K562 (cell line): ENCODE results near the gene PLXNA3. TPM values are rescaled to one million over a fixed set of nuclear protein-coding genes. Genes with fewer than 3 reads are reported as not detected.

ENCODE experiments used
- DPF2 ChIP-seq: fragments of 450-650 bp; IDR thresholded peaks from 2 replicates; pipeline ENCODE4 v1.6.1; 2016
- KDM1A ChIP-seq, 2 experiments: fragments of 450-650 bp; IDR thresholded peaks; 2 replicates each; pipeline ENCODE4 v1.6.1; 2016; ENCODE audit warnings: mild to moderate bottlenecking in 2 of 2
- KDM5B ChIP-seq: fragments of 200-600 bp; sonication (generic); IDR thresholded peaks from 2 replicates; pipeline ENCODE4 v1.6.1; 2012; ENCODE audit warnings: low read depth, mild to moderate bottlenecking, moderate library complexity, low read length, control low read depth, inconsistent platforms; ENCODE audit not compliant: insufficient replicate concordance
- MYC ChIP-seq, 2 experiments: fragments of 250-450 bp in 1 of 2; sonication (Bioruptor Pico) in 1 of 2; IDR thresholded peaks; 2 replicates each; pipeline versions ENCODE4 v1.5.1 to v1.6.1; 2012 to 2021; ENCODE audit warnings: low read depth in 2 of 2, borderline replicate concordance in 1 of 2, improper control_type of control experiment in 1 of 2, low read length in 1 of 2, mild to moderate bottlenecking in 1 of 2, moderate library complexity in 1 of 2
- NFIX ChIP-seq: fragments of 250-450 bp; sonication (Bioruptor Pico); IDR thresholded peaks from 2 replicates; pipeline ENCODE4 v1.4.0; 2020; ENCODE audit warnings: low read depth, mild to moderate bottlenecking, moderate library complexity
- PRMT5 ChIP-seq: sonication (generic); formaldehyde crosslinking; IDR thresholded peaks from 2 replicates; pipeline ENCODE4 v1.5.0; 2020; ENCODE audit warnings: missing genetic modification reagents
- SAFB2 ChIP-seq: fragments of 200-400 bp; formaldehyde crosslinking; IDR thresholded peaks from 2 replicates; pipeline ENCODE4 v1.6.1; 2018; ENCODE audit warnings: borderline replicate concordance, low read length, low read depth, moderate library complexity; ENCODE audit not compliant: severe bottlenecking
- SIN3A ChIP-seq, 2 experiments: fragments of 150-350 bp in 1 of 2; IDR thresholded peaks; 2 replicates each; pipeline ENCODE4 v1.6.1; 2011 to 2016; ENCODE audit warnings: borderline replicate concordance in 2 of 2, low read depth in 2 of 2, low read length in 2 of 2, mild to moderate bottlenecking in 2 of 2, moderate library complexity in 2 of 2; ENCODE audit not compliant: control insufficient read depth in 1 of 2
- SREBF1 ChIP-seq: fragments of 150-350 bp; IDR thresholded peaks from 2 replicates; pipeline ENCODE4 v1.6.1; 2014; ENCODE audit warnings: antibody characterized with exemption, low read depth, low read length, borderline replicate concordance
- TSC22D4 ChIP-seq: fragments of 450-650 bp; IDR thresholded peaks from 2 replicates; pipeline ENCODE4 v1.6.1; 2016; ENCODE audit warnings: missing genetic modification characterization, missing biosample characterization, control low read depth
- ZBTB17 ChIP-seq: fragments of 450-650 bp; formaldehyde crosslinking; IDR thresholded peaks from 2 replicates; pipeline ENCODE4 v1.4.0; 2020; ENCODE audit warnings: mild to moderate bottlenecking
- ZNF41 ChIP-seq: fragments of 250-450 bp; sonication (Bioruptor Pico); conservative IDR thresholded peaks from 2 replicates; pipeline ENCODE4 v1.4.0; 2020; ENCODE audit warnings: mild to moderate bottlenecking
- ZNF696 ChIP-seq: fragments of 250-450 bp; sonication (Bioruptor Pico); conservative IDR thresholded peaks from 2 replicates; pipeline ENCODE4 v1.4.0; 2020; ENCODE audit warnings: mild to moderate bottlenecking, moderate library complexity
- polyA plus RNA-seq, 8 experiments: library from polyadenylated mRNA; depleted of rRNA in 4 of 8; stranded (reverse) in 5 of 8; unstranded in 3 of 8; fragments of >200 nt; fragmentation: Nextera tagmentation in 2 of 8; fragmentation: Illumina TruSeq in 1 of 8; extraction: Ambion mirVana in 2 of 8; extraction: Trizol in 1 of 8; gene quantifications; 2 replicates each; pipeline versions ENCODE4 v1.2.1 to v1.2.3, GENCODE V29; 2011 to 2014; ENCODE audit warnings: inconsistent platforms in 1 of 8, missing spikeins in 1 of 8
- total RNA-seq, 7 experiments: library from RNA; depleted of rRNA in 6 of 7; stranded (reverse); fragments of >200 nt in 6 of 7; fragmentation: Illumina TruSeq in 2 of 7; extraction: Trizol in 2 of 7; gene quantifications; 2 replicates each; pipeline versions ENCODE4 v1.2.1 to v1.2.3, GENCODE V29; 2011 to 2021; ENCODE audit warnings: low replicate concordance in 1 of 7
- TF ChIP-seq, protein P1 (sequence below): fragments of 200-800 bp; sonication (Bioruptor generic); IDR thresholded peaks from 2 replicates; pipeline ENCODE4 v1.6.1; 2017; ENCODE audit warnings: missing genetic modification characterization, missing compliant biosample characterization
- TF ChIP-seq, protein P2 (sequence below): fragments of 450-650 bp; IDR thresholded peaks from 2 replicates; pipeline ENCODE4 v1.6.1; 2016
- TF ChIP-seq, protein P3 (sequence below): sonication (generic); formaldehyde crosslinking; IDR thresholded peaks from 2 replicates; pipeline ENCODE4 v1.8.0; 2022; ENCODE audit warnings: missing genetic modification reagents, mild to moderate bottlenecking, borderline replicate concordance
- TF ChIP-seq, protein P4 (sequence below): IDR thresholded peaks from 2 replicates; pipeline ENCODE4 v1.6.1; 2011; ENCODE audit warnings: borderline replicate concordance, low read depth, mild to moderate bottlenecking, moderate library complexity, low read length; ENCODE audit not compliant: insufficient read depth, poor library complexity, severe bottlenecking

Gene PLXNA3
- total and polyA plus RNA-seq, 9 of the 15 experiments (the other 6 are each of a cell fraction or from before 2014, with no cell fraction given), result 0.32 to 47.8 (median 7.5) TPM

DNA sequence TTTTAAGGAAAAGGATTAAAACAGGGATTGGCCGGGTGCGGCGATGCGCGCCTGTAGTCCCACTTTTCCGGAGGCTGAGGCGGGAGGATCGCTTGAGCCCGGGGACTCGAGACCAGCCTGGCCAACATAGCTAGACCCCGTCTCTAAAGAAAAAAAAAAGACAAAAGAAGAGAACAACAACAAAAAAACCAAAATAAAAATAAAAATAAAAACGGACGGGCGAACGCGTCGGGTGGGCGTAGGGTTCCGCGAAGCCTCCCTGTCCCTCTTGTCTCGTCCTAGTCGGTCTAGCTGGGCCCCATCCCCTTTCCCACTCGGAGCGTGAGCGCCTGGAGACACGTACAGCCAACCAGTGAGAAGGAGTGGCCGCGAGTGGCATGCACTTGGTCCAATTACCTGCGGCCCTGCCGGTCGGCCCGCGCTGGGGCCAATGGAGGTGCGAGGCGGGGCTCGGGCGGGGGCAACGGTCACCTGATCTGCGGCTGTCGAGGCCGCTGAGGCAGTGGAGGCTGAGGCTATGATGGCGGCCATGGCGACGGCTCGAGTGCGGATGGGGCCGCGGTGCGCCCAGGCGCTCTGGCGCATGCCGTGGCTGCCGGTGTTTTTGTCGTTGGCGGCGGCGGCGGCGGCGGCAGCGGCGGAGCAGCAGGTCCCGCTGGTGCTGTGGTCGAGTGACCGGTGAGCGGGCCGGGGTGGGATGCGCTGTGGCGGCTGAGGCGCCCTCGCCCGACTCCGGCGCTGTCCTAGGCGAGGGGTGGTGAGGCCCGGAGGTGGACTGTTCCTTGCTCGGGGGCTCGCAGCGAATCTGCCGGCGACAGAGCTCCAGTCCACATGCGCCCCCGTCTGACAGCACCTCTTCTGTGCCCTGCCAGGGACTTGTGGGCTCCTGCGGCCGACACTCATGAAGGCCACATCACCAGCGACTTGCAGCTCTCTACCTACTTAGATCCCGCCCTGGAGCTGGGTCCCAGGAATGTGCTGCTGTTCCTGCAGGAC is 29.6 kb upstream of the PLXNA3 start, which contains the start of gene ATP6AP1 (continued):
- TF ChIP-seq, protein P1, sequence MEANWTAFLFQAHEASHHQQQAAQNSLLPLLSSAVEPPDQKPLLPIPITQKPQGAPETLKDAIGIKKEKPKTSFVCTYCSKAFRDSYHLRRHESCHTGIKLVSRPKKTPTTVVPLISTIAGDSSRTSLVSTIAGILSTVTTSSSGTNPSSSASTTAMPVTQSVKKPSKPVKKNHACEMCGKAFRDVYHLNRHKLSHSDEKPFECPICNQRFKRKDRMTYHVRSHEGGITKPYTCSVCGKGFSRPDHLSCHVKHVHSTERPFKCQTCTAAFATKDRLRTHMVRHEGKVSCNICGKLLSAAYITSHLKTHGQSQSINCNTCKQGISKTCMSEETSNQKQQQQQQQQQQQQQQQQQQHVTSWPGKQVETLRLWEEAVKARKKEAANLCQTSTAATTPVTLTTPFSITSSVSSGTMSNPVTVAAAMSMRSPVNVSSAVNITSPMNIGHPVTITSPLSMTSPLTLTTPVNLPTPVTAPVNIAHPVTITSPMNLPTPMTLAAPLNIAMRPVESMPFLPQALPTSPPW, result peak; percentile 90
- no peak for TF ChIP-seq ZNF41 (CRISPR knock-in tag)
- TF ChIP-seq PRMT5, result no peak
- peak; percentile 47; the same call in 1 of the 2 replicates for TF ChIP-seq MYC (IDR thresholded peaks at IDR 0.05; ENCODE audit: low read depth, low read length)
- TF ChIP-seq MYC (CRISPR knock-in tag; IDR thresholded peaks at IDR 0.05; ENCODE audit: borderline replicate concordance, low read depth), result no peak
- TF ChIP-seq, protein P2, sequence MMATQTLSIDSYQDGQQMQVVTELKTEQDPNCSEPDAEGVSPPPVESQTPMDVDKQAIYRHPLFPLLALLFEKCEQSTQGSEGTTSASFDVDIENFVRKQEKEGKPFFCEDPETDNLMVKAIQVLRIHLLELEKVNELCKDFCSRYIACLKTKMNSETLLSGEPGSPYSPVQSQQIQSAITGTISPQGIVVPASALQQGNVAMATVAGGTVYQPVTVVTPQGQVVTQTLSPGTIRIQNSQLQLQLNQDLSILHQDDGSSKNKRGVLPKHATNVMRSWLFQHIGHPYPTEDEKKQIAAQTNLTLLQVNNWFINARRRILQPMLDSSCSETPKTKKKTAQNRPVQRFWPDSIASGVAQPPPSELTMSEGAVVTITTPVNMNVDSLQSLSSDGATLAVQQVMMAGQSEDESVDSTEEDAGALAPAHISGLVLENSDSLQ, result peak; percentile 100
- TF ChIP-seq SIN3A (IDR thresholded peaks at IDR 0.05; ENCODE audit: borderline replicate concordance in 2 of 2, control insufficient read depth in 1 of 2, low read depth in 2 of 2, low read length in 2 of 2), result peak in 1 of 2 experiments; percentile 53; a peak in 2 of 4 replicates
- TF ChIP-seq, protein P3, sequence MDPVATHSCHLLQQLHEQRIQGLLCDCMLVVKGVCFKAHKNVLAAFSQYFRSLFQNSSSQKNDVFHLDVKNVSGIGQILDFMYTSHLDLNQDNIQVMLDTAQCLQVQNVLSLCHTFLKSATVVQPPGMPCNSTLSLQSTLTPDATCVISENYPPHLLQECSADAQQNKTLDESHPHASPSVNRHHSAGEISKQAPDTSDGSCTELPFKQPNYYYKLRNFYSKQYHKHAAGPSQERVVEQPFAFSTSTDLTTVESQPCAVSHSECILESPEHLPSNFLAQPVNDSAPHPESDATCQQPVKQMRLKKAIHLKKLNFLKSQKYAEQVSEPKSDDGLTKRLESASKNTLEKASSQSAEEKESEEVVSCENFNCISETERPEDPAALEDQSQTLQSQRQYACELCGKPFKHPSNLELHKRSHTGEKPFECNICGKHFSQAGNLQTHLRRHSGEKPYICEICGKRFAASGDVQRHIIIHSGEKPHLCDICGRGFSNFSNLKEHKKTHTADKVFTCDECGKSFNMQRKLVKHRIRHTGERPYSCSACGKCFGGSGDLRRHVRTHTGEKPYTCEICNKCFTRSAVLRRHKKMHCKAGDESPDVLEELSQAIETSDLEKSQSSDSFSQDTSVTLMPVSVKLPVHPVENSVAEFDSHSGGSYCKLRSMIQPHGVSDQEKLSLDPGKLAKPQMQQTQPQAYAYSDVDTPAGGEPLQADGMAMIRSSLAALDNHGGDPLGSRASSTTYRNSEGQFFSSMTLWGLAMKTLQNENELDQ (CRISPR knock-in tag), result no peak
- no peak for TF ChIP-seq TSC22D4 (tag)
- TF ChIP-seq KDM5B, result peak; percentile 64
- no peak for TF ChIP-seq SAFB2
- no peak for TF ChIP-seq ZNF696 (CRISPR knock-in tag)
- TF ChIP-seq, protein P4, sequence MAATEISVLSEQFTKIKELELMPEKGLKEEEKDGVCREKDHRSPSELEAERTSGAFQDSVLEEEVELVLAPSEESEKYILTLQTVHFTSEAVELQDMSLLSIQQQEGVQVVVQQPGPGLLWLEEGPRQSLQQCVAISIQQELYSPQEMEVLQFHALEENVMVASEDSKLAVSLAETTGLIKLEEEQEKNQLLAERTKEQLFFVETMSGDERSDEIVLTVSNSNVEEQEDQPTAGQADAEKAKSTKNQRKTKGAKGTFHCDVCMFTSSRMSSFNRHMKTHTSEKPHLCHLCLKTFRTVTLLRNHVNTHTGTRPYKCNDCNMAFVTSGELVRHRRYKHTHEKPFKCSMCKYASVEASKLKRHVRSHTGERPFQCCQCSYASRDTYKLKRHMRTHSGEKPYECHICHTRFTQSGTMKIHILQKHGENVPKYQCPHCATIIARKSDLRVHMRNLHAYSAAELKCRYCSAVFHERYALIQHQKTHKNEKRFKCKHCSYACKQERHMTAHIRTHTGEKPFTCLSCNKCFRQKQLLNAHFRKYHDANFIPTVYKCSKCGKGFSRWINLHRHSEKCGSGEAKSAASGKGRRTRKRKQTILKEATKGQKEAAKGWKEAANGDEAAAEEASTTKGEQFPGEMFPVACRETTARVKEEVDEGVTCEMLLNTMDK, result no peak
- TF ChIP-seq ZBTB17, result no peak
- TF ChIP-seq KDM1A (IDR thresholded peaks at IDR 0.05), result peak; percentile 48 to 50; a peak in 2 of 4 replicates
- TF ChIP-seq NFIX (CRISPR knock-in tag), result no peak
- peak; percentile 84 for TF ChIP-seq SREBF1
- 0 out of 2 replicates have a peak, but pooled peaks have one; percentile 14 for TF ChIP-seq DPF2
